Measurements from ENCODE around the gene SPAG17. TPM values are rescaled to one million over a fixed set of nuclear protein-coding genes. Genes with fewer than 3 reads are reported as not detected.

SPAG17 gene
- polyA plus RNA-seq, 1 of the 3 experiments (the other 2 are of a cell fraction): not detected

DNA sequence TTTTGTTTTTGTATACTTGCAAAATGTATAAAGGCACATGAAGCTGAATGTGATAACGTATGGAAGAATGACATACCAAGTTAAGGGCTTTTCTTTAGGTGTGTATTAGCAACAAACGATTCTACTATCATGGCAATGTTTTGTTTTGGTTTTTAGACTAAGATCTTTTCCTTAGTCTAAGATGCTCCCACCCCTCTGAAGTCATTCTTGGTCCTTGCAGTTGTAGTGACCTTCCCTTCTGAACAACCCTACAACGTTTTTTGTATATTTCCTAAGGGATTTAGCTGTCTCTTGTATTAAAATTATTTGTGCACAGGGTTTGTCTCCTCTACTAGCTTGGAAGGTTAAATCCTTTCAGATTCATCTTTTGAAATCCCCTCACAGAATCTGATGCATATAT is 61.0 kb downstream of the SPAG17 start (continued):
- TF ChIP-seq, protein P1, sequence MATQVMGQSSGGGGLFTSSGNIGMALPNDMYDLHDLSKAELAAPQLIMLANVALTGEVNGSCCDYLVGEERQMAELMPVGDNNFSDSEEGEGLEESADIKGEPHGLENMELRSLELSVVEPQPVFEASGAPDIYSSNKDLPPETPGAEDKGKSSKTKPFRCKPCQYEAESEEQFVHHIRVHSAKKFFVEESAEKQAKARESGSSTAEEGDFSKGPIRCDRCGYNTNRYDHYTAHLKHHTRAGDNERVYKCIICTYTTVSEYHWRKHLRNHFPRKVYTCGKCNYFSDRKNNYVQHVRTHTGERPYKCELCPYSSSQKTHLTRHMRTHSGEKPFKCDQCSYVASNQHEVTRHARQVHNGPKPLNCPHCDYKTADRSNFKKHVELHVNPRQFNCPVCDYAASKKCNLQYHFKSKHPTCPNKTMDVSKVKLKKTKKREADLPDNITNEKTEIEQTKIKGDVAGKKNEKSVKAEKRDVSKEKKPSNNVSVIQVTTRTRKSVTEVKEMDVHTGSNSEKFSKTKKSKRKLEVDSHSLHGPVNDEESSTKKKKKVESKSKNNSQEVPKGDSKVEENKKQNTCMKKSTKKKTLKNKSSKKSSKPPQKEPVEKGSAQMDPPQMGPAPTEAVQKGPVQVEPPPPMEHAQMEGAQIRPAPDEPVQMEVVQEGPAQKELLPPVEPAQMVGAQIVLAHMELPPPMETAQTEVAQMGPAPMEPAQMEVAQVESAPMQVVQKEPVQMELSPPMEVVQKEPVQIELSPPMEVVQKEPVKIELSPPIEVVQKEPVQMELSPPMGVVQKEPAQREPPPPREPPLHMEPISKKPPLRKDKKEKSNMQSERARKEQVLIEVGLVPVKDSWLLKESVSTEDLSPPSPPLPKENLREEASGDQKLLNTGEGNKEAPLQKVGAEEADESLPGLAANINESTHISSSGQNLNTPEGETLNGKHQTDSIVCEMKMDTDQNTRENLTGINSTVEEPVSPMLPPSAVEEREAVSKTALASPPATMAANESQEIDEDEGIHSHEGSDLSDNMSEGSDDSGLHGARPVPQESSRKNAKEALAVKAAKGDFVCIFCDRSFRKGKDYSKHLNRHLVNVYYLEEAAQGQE (IDR thresholded peaks at IDR 0.05; ENCODE audit: low read depth, low read length): no peak

DNA sequence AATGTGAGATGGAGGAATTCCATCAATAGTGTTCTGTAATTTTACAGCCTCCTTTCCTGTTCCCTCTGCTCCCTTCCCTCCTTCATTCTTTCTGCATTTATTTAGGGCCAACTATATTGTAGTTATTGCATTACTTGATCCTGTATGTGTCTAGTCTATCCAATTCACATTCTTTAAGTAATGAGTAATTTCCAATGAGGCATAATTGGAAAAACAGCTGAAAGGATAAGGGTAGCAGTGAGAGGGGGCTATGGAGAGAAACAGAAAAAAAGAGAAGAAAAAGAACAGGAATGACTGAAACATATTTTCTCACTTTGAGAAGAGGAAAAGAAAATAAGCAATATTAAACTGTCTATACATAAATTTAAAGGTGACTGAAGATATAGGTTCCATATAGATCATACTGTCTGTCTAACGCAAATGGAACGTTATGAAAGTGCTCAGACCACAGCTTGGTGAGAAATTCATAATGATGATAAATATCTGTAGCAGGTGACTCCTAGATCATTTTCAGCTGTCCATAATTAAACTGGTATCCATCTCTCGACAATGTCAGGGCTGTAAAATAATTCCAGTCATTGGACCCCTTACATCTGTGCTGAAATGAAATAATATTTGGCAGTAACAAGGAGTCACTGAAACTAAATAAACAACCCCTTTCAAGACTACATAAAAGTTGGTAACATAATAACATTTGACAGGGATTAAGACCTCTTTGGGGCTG is 61.8 kb downstream of the SPAG17 start:
- Histone ChIP-seq H3K4me2 (no peak overlapping the region), H4K20me1 (ENCODE audit: insufficient read depth) (no peaks in the 10 kb centered on the region), H3K4me1 (ENCODE audit: control insufficient read depth in 1 of 2, insufficient read depth in 2 of 2, low read depth in 1 of 2, low read length in 1 of 2) (no peaks in the 10 kb centered on the region), H3K79me2 (ENCODE audit: insufficient read depth) (no peaks in the 10 kb centered on the region), H3K27me3 (ENCODE audit: insufficient read depth) (peaks cover 5% of the 10 kb centered on the region; the same call in 1 of the 2 replicates), H3F3A (replicated peaks; ENCODE audit: insufficient read depth) (no peaks in the 10 kb centered on the region), H3K9ac (no peak overlapping the region), H3K9me2 (no peaks in the 10 kb centered on the region), H3K27ac (ENCODE audit: low read depth in 2 of 2, low read length in 1 of 2) (no peak overlapping the region), H3K9me3 (no peaks in the 10 kb centered on the region), H2AFZ (ENCODE audit: low read depth) (no peak overlapping the region), H3K4me3 (ENCODE audit: low read depth in 2 of 2, low read length in 1 of 2) (no peak overlapping the region), H3K36me3 (replicated peaks in 1 of 2; ENCODE audit: control insufficient read depth in 1 of 2, insufficient read depth in 2 of 2, low read length in 1 of 2) (no peaks in the 10 kb centered on the region)
- POLR2A ChIA-PET: no interaction called here
- no peak for DNase-seq
- CTCF ChIA-PET: interaction anchor here (2.2 kb wide), 1 partner anchor 29 kb away, joined by 7 read pairs; no protein-coding TSS in a partner anchor
- WGBS (ENCODE audit: low lambda C conversion rate): 5% methylated on average over 3 of the region's 3 CpGs
- TF ChIP-seq CHD2 (IDR thresholded peaks at IDR 0.05; ENCODE audit: low read length, partially characterized antibody) (no peak), MXI1 (IDR thresholded peaks at IDR 0.05; ENCODE audit: low read depth, low read length) (no peak), POLR2AphosphoS5 (IDR thresholded peaks at IDR 0.05; ENCODE audit: low read depth, low read length) (no peak), RAD21 (IDR thresholded peaks at IDR 0.05; ENCODE audit: low read length) (no peak), SMC3 (IDR thresholded peaks at IDR 0.05; ENCODE audit: low read depth, low read length) (no peak), GABPA (IDR thresholded peaks at IDR 0.05; ENCODE audit: low read depth) (no peak), SIN3A (IDR thresholded peaks at IDR 0.05; ENCODE audit: borderline replicate concordance, low read depth, low read length) (no peak)
- TF ChIP-seq, protein P1 (IDR thresholded peaks at IDR 0.05; ENCODE audit: low read depth, low read length): no peak
- TF ChIP-seq, protein P2, sequence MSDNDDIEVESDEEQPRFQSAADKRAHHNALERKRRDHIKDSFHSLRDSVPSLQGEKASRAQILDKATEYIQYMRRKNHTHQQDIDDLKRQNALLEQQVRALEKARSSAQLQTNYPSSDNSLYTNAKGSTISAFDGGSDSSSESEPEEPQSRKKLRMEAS (IDR thresholded peaks at IDR 0.05; ENCODE audit: low read depth): no peak
- TF ChIP-seq, protein P3, sequence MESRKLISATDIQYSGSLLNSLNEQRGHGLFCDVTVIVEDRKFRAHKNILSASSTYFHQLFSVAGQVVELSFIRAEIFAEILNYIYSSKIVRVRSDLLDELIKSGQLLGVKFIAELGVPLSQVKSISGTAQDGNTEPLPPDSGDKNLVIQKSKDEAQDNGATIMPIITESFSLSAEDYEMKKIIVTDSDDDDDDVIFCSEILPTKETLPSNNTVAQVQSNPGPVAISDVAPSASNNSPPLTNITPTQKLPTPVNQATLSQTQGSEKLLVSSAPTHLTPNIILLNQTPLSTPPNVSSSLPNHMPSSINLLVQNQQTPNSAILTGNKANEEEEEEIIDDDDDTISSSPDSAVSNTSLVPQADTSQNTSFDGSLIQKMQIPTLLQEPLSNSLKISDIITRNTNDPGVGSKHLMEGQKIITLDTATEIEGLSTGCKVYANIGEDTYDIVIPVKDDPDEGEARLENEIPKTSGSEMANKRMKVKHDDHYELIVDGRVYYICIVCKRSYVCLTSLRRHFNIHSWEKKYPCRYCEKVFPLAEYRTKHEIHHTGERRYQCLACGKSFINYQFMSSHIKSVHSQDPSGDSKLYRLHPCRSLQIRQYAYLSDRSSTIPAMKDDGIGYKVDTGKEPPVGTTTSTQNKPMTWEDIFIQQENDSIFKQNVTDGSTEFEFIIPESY (IDR thresholded peaks at IDR 0.05; ENCODE audit: borderline replicate concordance, low read depth): no peak
